B cell (primary cell): Measurements from ENCODE around the gene KIDINS220. TPM values are rescaled to one million over a fixed set of nuclear protein-coding genes. Genes with fewer than 3 reads are reported as not detected.

ENCODE experiments used
- ATAC-seq: fragments of 200-7000 bp; cut with Tn5 transposase; one replicate; pipeline ENCODE4 v1.10.0; 2021; ENCODE audit warnings: low read depth, mild to moderate bottlenecking, moderate number of reproducible peaks, moderate library complexity
- CTCF ChIA-PET: fragments of 350-600 bp; sonication (Branson Sonifier 250); formaldehyde crosslinking; loops from one replicate; lab custom pipeline; 2021; ENCODE audit warnings: antibody characterized with exemption, inconsistent platforms; lab: Charles Lee
- POLR2A ChIA-PET: fragments of 350-600 bp; sonication (Branson Sonifier 250); formaldehyde crosslinking; loops from one replicate; lab custom pipeline; 2021; ENCODE audit warnings: antibody characterized with exemption; lab: Charles Lee
- DNase-seq: peaks from one replicate; pipeline ENCODE4 v3.0.0; 2013
- H2AFZ ChIP-seq: 2 replicates; pipeline ENCODE4 v1.6.1; 2012; ENCODE audit warnings: mild to moderate bottlenecking, low read depth, low read length; ENCODE audit not compliant: insufficient read depth, poor library complexity, severe bottlenecking
- H3K27ac ChIP-seq, 2 donors: 1 replicate in 1 of 2; 2 replicates in 1 of 2; pipeline ENCODE4 v1.5.1; 2012 to 2013; ENCODE audit warnings: low read length in 2 of 2, mild to moderate bottlenecking in 2 of 2, moderate library complexity in 1 of 2
- H3K27me3 ChIP-seq, 4 experiments: fragments of 200-600 bp in 1 of 4; sonication (generic) in 1 of 4; replicated peaks in 1 of 4; 1 replicate in 2 of 4; 2 replicates in 2 of 4; pipeline versions ENCODE4 v1.6.1 to v1.7.0; 2013 to 2016; ENCODE audit warnings: low read length in 3 of 4, mild to moderate bottlenecking in 2 of 4, mixed read lengths in 1 of 4, moderate library complexity in 1 of 4; ENCODE audit not compliant: insufficient read depth in 4 of 4, control insufficient read depth in 3 of 4; ENCODE audit errors: control extremely low read depth in 1 of 4
- H3K36me3 ChIP-seq, 2 experiments: replicated peaks in 1 of 2; 1 replicate in 1 of 2; 2 replicates in 1 of 2; pipeline versions ENCODE4 v1.6.1 to v1.7.1; 2013; ENCODE audit warnings: low read length in 1 of 2; ENCODE audit not compliant: insufficient read depth in 2 of 2, control insufficient read depth in 1 of 2; ENCODE audit errors: control extremely low read depth in 1 of 2, extremely low read depth in 1 of 2
- H3K4me1 ChIP-seq, 2 donors: fragments of 200-600 bp in 1 of 2; sonication (generic) in 1 of 2; 1 replicate in 1 of 2; 2 replicates in 1 of 2; pipeline versions ENCODE4 v1.5.1 to v1.6.1; 2013 to 2017; ENCODE audit warnings: low read length in 2 of 2; ENCODE audit not compliant: control insufficient read depth in 2 of 2, insufficient read depth in 2 of 2
- H3K4me2 ChIP-seq: replicated peaks from 2 replicates; pipeline ENCODE3; 2012; ENCODE audit warnings: mild to moderate bottlenecking, low read depth, low read length; ENCODE audit not compliant: poor library complexity, severe bottlenecking
- H3K4me3 ChIP-seq, 5 experiments: fragments of 200-600 bp in 1 of 5; sonication (generic) in 1 of 5; 1 replicate in 3 of 5; 2 replicates in 2 of 5; pipeline versions ENCODE4 v1.5.1 to v1.7.0; 2011 to 2016; ENCODE audit warnings: low read length in 4 of 5, mild to moderate bottlenecking in 4 of 5, low read depth in 2 of 5, control low read depth in 1 of 5, moderate library complexity in 1 of 5; ENCODE audit not compliant: insufficient read depth in 1 of 5; ENCODE audit errors: control extremely low read depth in 1 of 5, extremely low read depth in 1 of 5
- H3K79me2 ChIP-seq: fragments of 200-600 bp; sonication (generic); one replicate; pipeline ENCODE4 v1.6.0; 2016; ENCODE audit warnings: low read length; ENCODE audit not compliant: control insufficient read depth, insufficient read depth
- H3K9ac ChIP-seq: fragments of 200-600 bp; sonication (generic); 2 replicates; pipeline ENCODE4 v1.6.1; 2017; ENCODE audit warnings: mild to moderate bottlenecking, low read length, moderate library complexity
- H3K9me3 ChIP-seq, 3 donors: one replicate each; pipeline versions ENCODE4 v1.6.1 to v1.7.1; 2013; ENCODE audit warnings: low read length in 2 of 3; ENCODE audit not compliant: control insufficient read depth in 2 of 3, insufficient read depth in 1 of 3; ENCODE audit errors: control extremely low read depth in 1 of 3
- H4K20me1 ChIP-seq: 2 replicates; pipeline ENCODE4 v1.6.0; 2012; ENCODE audit warnings: mild to moderate bottlenecking, low read length; ENCODE audit not compliant: insufficient read depth, control insufficient read depth, poor library complexity, severe bottlenecking
- H3K27ac Mint-ChIP-seq: one replicate; pipeline ENCODE4 v1.8.0; 2021; ENCODE audit warnings: mixed read lengths
- H3K27me3 Mint-ChIP-seq: one replicate; pipeline ENCODE4 v1.8.0; 2021; ENCODE audit warnings: mixed read lengths
- H3K4me1 Mint-ChIP-seq: one replicate; pipeline ENCODE4 v1.8.0; 2021; ENCODE audit warnings: mixed read lengths
- H3K4me3 Mint-ChIP-seq: one replicate; pipeline ENCODE4 v1.8.0; 2021; ENCODE audit warnings: mixed read lengths
- H3K9me3 Mint-ChIP-seq: one replicate; pipeline ENCODE4 v1.8.0; 2022; ENCODE audit warnings: mixed read lengths; ENCODE audit not compliant: insufficient read depth
- CTCF ChIP-seq: fragments of 200-600 bp; IDR thresholded peaks from one replicate; pipeline ENCODE4 v1.8.0; 2022; ENCODE audit warnings: antibody characterized with exemption, mild to moderate bottlenecking
- EZH2 ChIP-seq: IDR thresholded peaks from 2 replicates; pipeline ENCODE4 v1.6.1; 2012; ENCODE audit warnings: borderline replicate concordance, low read depth, mild to moderate bottlenecking, moderate library complexity, low read length; ENCODE audit not compliant: insufficient read depth, poor library complexity, severe bottlenecking
- WGBS: methylation state at CpG from one replicate; pipeline ENCODE4 v1.1.5; 2013; ENCODE audit warnings: missing lambda C conversion rate; ENCODE audit not compliant: insufficient coverage; 5-methylcytosine and 5-hydroxymethylcytosine counted together
- intact Hi-C: fragments of 100-400 bp; cut with micrococcal nuclease; formaldehyde crosslinking; loops from one replicate; pipeline ENCODE4 v1.10.0; 2022
- polyA plus RNA-seq: library from polyadenylated mRNA; depleted of rRNA; stranded (reverse); fragments of >200 nt; gene quantifications from 2 replicates; pipeline ENCODE4 v1.2.3, GENCODE V29; 2012
- total RNA-seq, 2 donors: library from RNA; stranded (reverse); fragments of 120-200 nt in 1 of 2; gene quantifications; 1 replicate in 1 of 2; 2 replicates in 1 of 2; pipeline versions ENCODE4 v1.2.3 to v1.2.4, GENCODE V29; 2013 to 2022

The KIDINS220 gene
- total and polyA plus RNA-seq, 2 donors (not counting 1 experiment from before 2014, with no cell fraction given) = 12.5 to 36.6 TPM

GRCh38 chr2:8800821-8801220 lies 36.6 kb downstream of the KIDINS220 start:
- no peaks in the 10 kb centered on the region for H3K9me3 Mint-ChIP-seq
- Histone ChIP-seq H3K4me2 (no peak overlapping the region), H3K9ac (no peak overlapping the region), H2AFZ (no peak overlapping the region), H3K4me1 (no peaks in the 10 kb centered on the region), H3K4me3 (no peak overlapping the region), H3K27ac (no peak overlapping the region), H3K27me3 (no peaks in the 10 kb centered on the region), H4K20me1 (no peaks in the 10 kb centered on the region), H3K79me2 (no peaks in the 10 kb centered on the region), H3K36me3 (peaks cover 2 to 74% of the 10 kb centered on the region in 2 experiments), H3K9me3 (no peaks in the 10 kb centered on the region)
- POLR2A ChIA-PET = no interaction called here
- ATAC-seq (no peak), DNase-seq (no peak)
- H3K27me3 Mint-ChIP-seq = no peaks in the 10 kb centered on the region
- CTCF ChIA-PET = no interaction called here
- H3K4me1 Mint-ChIP-seq = no peaks in the 10 kb centered on the region
- H3K27ac Mint-ChIP-seq = no peak overlapping the region
- intact Hi-C loops = no loop called here
- WGBS = 100% methylated on average over 2 of the region's 4 CpGs
- no peak for TF ChIP-seq EZH2
- TF ChIP-seq CTCF = no peak
- H3K4me3 Mint-ChIP-seq = no peak overlapping the region

DNA sequence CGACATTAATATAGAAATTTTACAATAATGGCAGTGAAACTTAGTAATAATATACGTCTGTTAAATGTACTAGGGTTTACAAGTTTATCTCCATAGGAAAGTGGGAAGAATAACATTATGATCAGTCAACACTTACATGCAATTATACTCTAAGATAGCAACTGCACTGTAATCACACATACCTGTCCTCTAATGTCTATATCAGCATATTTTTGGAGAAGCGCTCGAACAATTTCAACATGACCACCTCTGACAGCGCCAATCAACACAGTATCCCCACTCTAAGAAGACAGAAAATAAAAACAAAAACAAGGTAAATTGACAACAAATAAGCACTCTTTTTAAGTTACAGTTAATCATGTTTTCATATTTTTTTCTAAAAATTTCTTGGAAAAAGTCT lies 37.2 kb downstream of the KIDINS220 start:
- Mint-ChIP-seq H3K27ac (no peak overlapping the region), H3K9me3 (no peaks in the 10 kb centered on the region), H3K27me3 (no peaks in the 10 kb centered on the region), H3K4me1 (no peaks in the 10 kb centered on the region), H3K4me3 (no peak overlapping the region)
- Histone ChIP-seq H3K4me1 (no peaks in the 10 kb centered on the region), H3K79me2 (no peaks in the 10 kb centered on the region), H3K4me2 (no peak overlapping the region), H3K27me3 (no peaks in the 10 kb centered on the region), H3K9ac (no peak overlapping the region), H3K27ac (no peak overlapping the region), H3K9me3 (no peaks in the 10 kb centered on the region), H2AFZ (no peak overlapping the region), H3K4me3 (no peak overlapping the region), H4K20me1 (no peaks in the 10 kb centered on the region), H3K36me3 (peaks cover 2 to 68% of the 10 kb centered on the region in 2 experiments)
- CTCF ChIA-PET = no interaction called here
- intact Hi-C loops = no loop called here
- DNase-seq = no peak
- TF ChIP-seq EZH2 (no peak), CTCF (no peak)
- POLR2A ChIA-PET = no interaction called here
- no peak for ATAC-seq
- 100% methylated on average over 2 of the region's 5 CpGs for WGBS
